ENCODE measurements around the gene COMT. TPM values are rescaled to one million over a fixed set of nuclear protein-coding genes. Genes with fewer than 3 reads are reported as not detected.

COMT gene
- total RNA-seq, 1 experiment from 2014 or later: 30.8 TPM

DNA sequence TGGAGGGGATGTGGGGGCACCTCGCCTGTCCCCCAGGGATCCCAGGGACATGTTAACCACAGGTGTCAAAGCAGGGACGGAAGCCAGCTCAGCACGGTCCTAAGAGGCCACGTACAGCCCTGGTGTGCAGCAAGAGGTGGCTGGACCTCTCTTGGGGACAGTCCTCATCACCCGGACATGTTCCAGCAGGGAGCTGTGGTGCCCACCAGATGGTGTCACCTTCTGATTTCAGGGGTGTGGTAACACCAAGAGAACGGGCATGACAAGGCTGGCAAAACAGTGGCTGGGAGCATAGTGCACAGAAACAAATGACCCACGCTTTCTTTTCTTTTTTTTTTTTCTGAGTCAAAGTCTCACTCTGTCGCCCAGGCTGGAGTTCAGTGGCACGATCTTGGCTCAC lies 25.6 kb upstream of the COMT start:
- ChIA-PET POLR2A (no interaction called here), CTCF (interaction anchor here (0.6 to 1.6 kb wide), 3 partner anchors 21 to 186 kb away, joined by 3 to 5 read pairs (median 3); no protein-coding TSS in a partner anchor)
- DNase-seq (ENCODE audit: low spot score) (no peak), ATAC-seq (no peak)
- H3K36me3 Mint-ChIP-seq: peaks cover 17% of the 10 kb centered on the region
- H3K4me3 Mint-ChIP-seq: no peak overlapping the region
- H3K4me1 Mint-ChIP-seq: no peaks in the 10 kb centered on the region
- TF ChIP-seq, protein P1, sequence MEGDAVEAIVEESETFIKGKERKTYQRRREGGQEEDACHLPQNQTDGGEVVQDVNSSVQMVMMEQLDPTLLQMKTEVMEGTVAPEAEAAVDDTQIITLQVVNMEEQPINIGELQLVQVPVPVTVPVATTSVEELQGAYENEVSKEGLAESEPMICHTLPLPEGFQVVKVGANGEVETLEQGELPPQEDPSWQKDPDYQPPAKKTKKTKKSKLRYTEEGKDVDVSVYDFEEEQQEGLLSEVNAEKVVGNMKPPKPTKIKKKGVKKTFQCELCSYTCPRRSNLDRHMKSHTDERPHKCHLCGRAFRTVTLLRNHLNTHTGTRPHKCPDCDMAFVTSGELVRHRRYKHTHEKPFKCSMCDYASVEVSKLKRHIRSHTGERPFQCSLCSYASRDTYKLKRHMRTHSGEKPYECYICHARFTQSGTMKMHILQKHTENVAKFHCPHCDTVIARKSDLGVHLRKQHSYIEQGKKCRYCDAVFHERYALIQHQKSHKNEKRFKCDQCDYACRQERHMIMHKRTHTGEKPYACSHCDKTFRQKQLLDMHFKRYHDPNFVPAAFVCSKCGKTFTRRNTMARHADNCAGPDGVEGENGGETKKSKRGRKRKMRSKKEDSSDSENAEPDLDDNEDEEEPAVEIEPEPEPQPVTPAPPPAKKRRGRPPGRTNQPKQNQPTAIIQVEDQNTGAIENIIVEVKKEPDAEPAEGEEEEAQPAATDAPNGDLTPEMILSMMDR (IDR thresholded peaks at IDR 0.05): no peak
- peaks cover 9% of the 10 kb centered on the region for H3K9me3 Mint-ChIP-seq
- no peak overlapping the region for H3K27ac Mint-ChIP-seq
- no peaks in the 10 kb centered on the region for H3K27me3 Mint-ChIP-seq (ENCODE audit: low read depth)

DNA sequence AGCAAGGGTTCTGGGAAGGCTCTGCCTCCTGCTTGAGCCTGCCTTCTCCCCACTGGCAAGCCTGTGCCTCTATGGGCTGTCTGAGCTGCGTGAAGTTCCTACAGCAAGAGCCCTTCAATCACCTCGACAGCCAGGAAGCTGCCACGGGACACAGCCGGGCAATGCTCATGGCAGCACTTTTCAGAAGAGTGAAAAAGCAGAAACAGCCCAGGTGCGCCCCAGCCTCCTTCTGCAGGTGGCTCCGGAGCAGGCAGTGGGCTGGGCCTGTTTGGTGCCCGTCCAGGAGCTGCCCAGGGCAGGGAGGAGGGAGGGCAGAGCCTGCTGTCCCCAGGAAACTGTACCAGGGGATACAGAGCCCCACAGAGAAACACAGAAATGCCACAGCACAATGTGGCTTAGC lies 24.6 kb upstream of the COMT start:
- TF ChIP-seq, protein P2, sequence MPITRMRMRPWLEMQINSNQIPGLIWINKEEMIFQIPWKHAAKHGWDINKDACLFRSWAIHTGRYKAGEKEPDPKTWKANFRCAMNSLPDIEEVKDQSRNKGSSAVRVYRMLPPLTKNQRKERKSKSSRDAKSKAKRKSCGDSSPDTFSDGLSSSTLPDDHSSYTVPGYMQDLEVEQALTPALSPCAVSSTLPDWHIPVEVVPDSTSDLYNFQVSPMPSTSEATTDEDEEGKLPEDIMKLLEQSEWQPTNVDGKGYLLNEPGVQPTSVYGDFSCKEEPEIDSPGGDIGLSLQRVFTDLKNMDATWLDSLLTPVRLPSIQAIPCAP (CRISPR knock-in tag; IDR thresholded peaks at IDR 0.05): no peak
- TF ChIP-seq, protein P3, sequence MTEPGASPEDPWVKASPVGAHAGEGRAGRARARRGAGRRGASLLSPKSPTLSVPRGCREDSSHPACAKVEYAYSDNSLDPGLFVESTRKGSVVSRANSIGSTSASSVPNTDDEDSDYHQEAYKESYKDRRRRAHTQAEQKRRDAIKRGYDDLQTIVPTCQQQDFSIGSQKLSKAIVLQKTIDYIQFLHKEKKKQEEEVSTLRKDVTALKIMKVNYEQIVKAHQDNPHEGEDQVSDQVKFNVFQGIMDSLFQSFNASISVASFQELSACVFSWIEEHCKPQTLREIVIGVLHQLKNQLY (CRISPR knock-in tag; IDR thresholded peaks at IDR 0.05): no peak
- TF ChIP-seq, protein P4, sequence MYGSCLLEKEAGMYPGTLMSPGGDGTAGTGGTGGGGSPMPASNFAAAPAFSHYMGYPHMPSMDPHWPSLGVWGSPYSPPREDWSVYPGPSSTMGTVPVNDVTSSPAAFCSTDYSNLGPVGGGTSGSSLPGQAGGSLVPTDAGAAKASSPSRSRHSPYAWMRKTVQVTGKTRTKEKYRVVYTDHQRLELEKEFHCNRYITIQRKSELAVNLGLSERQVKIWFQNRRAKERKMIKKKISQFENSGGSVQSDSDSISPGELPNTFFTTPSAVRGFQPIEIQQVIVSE (CRISPR knock-in tag; IDR thresholded peaks at IDR 0.05; ENCODE audit: borderline replicate concordance): no peak
- no peak for TF ChIP-seq TCF7 (CRISPR knock-in tag; IDR thresholded peaks at IDR 0.05; ENCODE audit: low read depth)
- TF ChIP-seq, protein P5, sequence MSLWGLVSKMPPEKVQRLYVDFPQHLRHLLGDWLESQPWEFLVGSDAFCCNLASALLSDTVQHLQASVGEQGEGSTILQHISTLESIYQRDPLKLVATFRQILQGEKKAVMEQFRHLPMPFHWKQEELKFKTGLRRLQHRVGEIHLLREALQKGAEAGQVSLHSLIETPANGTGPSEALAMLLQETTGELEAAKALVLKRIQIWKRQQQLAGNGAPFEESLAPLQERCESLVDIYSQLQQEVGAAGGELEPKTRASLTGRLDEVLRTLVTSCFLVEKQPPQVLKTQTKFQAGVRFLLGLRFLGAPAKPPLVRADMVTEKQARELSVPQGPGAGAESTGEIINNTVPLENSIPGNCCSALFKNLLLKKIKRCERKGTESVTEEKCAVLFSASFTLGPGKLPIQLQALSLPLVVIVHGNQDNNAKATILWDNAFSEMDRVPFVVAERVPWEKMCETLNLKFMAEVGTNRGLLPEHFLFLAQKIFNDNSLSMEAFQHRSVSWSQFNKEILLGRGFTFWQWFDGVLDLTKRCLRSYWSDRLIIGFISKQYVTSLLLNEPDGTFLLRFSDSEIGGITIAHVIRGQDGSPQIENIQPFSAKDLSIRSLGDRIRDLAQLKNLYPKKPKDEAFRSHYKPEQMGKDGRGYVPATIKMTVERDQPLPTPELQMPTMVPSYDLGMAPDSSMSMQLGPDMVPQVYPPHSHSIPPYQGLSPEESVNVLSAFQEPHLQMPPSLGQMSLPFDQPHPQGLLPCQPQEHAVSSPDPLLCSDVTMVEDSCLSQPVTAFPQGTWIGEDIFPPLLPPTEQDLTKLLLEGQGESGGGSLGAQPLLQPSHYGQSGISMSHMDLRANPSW (CRISPR knock-in tag; conservative IDR thresholded peaks at IDR 0.05; ENCODE audit: low read depth): no peak
- TF ChIP-seq JUN (CRISPR knock-in tag; IDR thresholded peaks at IDR 0.05): no peak
- TF ChIP-seq ZNF121 (CRISPR knock-in tag; IDR thresholded peaks at IDR 0.05): no peak
- TF ChIP-seq, protein P6, sequence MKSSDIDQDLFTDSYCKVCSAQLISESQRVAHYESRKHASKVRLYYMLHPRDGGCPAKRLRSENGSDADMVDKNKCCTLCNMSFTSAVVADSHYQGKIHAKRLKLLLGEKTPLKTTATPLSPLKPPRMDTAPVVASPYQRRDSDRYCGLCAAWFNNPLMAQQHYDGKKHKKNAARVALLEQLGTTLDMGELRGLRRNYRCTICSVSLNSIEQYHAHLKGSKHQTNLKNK (CRISPR knock-in tag; IDR thresholded peaks at IDR 0.05): no peak
- TF ChIP-seq GRHL2 (CRISPR knock-in tag; IDR thresholded peaks at IDR 0.05; ENCODE audit: insufficient replicate concordance, severe bottlenecking): no peak
- no peak for TF ChIP-seq SMAD3 (CRISPR knock-in tag; IDR thresholded peaks at IDR 0.05; ENCODE audit: borderline replicate concordance)
- TF ChIP-seq GABPB1 (CRISPR knock-in tag; IDR thresholded peaks at IDR 0.05): no peak
- TF ChIP-seq, protein P7, sequence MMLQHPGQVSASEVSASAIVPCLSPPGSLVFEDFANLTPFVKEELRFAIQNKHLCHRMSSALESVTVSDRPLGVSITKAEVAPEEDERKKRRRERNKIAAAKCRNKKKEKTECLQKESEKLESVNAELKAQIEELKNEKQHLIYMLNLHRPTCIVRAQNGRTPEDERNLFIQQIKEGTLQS (CRISPR knock-in tag; conservative IDR thresholded peaks at IDR 0.05): no peak
- TF ChIP-seq, protein P8, sequence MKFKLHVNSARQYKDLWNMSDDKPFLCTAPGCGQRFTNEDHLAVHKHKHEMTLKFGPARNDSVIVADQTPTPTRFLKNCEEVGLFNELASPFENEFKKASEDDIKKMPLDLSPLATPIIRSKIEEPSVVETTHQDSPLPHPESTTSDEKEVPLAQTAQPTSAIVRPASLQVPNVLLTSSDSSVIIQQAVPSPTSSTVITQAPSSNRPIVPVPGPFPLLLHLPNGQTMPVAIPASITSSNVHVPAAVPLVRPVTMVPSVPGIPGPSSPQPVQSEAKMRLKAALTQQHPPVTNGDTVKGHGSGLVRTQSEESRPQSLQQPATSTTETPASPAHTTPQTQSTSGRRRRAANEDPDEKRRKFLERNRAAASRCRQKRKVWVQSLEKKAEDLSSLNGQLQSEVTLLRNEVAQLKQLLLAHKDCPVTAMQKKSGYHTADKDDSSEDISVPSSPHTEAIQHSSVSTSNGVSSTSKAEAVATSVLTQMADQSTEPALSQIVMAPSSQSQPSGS (CRISPR knock-in tag; IDR thresholded peaks at IDR 0.05; ENCODE audit: borderline replicate concordance, low read depth): no peak
- TF ChIP-seq, protein P9, sequence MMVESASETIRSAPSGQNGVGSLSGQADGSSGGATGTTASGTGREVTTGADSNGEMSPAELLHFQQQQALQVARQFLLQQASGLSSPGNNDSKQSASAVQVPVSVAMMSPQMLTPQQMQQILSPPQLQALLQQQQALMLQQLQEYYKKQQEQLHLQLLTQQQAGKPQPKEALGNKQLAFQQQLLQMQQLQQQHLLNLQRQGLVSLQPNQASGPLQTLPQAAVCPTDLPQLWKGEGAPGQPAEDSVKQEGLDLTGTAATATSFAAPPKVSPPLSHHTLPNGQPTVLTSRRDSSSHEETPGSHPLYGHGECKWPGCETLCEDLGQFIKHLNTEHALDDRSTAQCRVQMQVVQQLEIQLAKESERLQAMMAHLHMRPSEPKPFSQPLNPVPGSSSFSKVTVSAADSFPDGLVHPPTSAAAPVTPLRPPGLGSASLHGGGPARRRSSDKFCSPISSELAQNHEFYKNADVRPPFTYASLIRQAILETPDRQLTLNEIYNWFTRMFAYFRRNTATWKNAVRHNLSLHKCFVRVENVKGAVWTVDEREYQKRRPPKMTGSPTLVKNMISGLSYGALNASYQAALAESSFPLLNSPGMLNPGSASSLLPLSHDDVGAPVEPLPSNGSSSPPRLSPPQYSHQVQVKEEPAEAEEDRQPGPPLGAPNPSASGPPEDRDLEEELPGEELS (CRISPR knock-in tag; IDR thresholded peaks at IDR 0.05): no peak
- no peak for TF ChIP-seq RORB (CRISPR knock-in tag; IDR thresholded peaks at IDR 0.05)
- TF ChIP-seq NFYB (CRISPR knock-in tag; conservative IDR thresholded peaks at IDR 0.05; ENCODE audit: low read depth): no peak
- TF ChIP-seq MXD4 (CRISPR knock-in tag; IDR thresholded peaks at IDR 0.05; ENCODE audit: borderline replicate concordance): no peak
- peaks cover 17% of the 10 kb centered on the region for H3K36me3 Mint-ChIP-seq
- ATAC-seq: no peak
- H3K4me1 Mint-ChIP-seq: no peaks in the 10 kb centered on the region
- POLR2A ChIA-PET: no interaction called here
- DNase-seq (ENCODE audit: low spot score): no peak
- peaks cover 9% of the 10 kb centered on the region for H3K9me3 Mint-ChIP-seq
- H3K4me3 Mint-ChIP-seq: no peak overlapping the region
- H3K27ac Mint-ChIP-seq: no peak overlapping the region
- CTCF ChIA-PET: interaction anchor here (1.3 to 2.6 kb wide), 4 partner anchors 31 to 186 kb away, joined by 3 to 8 read pairs (median 4); no protein-coding TSS in a partner anchor
- no peaks in the 10 kb centered on the region for H3K27me3 Mint-ChIP-seq (ENCODE audit: low read depth)

Measured in WTC11 (cell line).